BJ (cell line): Measurements from ENCODE around the gene PCBP2. TPM values are rescaled to one million over a fixed set of nuclear protein-coding genes. Genes with fewer than 3 reads are reported as not detected.

Source experiments
- CTCF ChIA-PET: fragments of 350-600 bp; formaldehyde crosslinking; extraction: SDS; loops from one replicate; lab custom pipeline; 2021; ENCODE audit warnings: antibody characterized with exemption, inconsistent platforms; lab: Yijun Ruan, JAX
- POLR2A ChIA-PET: fragments of 300-600 bp; sonication (Branson Sonifier 250); formaldehyde crosslinking; extraction: SDS; loops from one replicate; lab custom pipeline; 2021; ENCODE audit warnings: antibody characterized with exemption; lab: Charles Lee
- DNase-seq: peaks from one replicate; pipeline ENCODE4 v3.0.0-alpha.2; 2011; ENCODE audit warnings: low read depth
- H3K27me3 ChIP-seq: 2 replicates; pipeline ENCODE4 v1.6.0; 2011; ENCODE audit warnings: low read length; ENCODE audit not compliant: control insufficient read depth, insufficient read depth
- H3K36me3 ChIP-seq: 2 replicates; pipeline ENCODE4 v1.5.1; 2011; ENCODE audit warnings: low read length; ENCODE audit not compliant: control insufficient read depth, insufficient read depth
- H3K4me3 ChIP-seq: 2 replicates; pipeline ENCODE4 v1.5.1; 2011; ENCODE audit warnings: low read depth, mild to moderate bottlenecking, control low read depth, low read length
- CTCF ChIP-seq: IDR thresholded peaks from 2 replicates; pipeline ENCODE4 v1.5.1; 2011; ENCODE audit warnings: low read depth, mild to moderate bottlenecking, control low read depth, inconsistent platforms, low read length, moderate library complexity; ENCODE audit not compliant: insufficient read depth
- polyA plus RNA-seq: library from polyadenylated mRNA; depleted of rRNA; stranded (reverse); fragments of >200 nt; gene quantifications from 2 replicates; pipeline ENCODE4 v1.2.3, GENCODE V29; 2011

The PCBP2 gene
- polyA plus RNA-seq, 1 experiment: 268 TPM

GRCh38 chr12:53462935-53463334, 11.0 kb downstream of the PCBP2 start:
- POLR2A ChIA-PET: no interaction called here

GRCh38 chr12:53463802-53464560, 12.1 kb downstream of the PCBP2 start:
- no peak for TF ChIP-seq CTCF
- no peak overlapping the region for H3K4me3 ChIP-seq
- POLR2A ChIA-PET: no interaction called here
- CTCF ChIA-PET: interaction anchor here (1.0 to 1.1 kb wide), 2 partner anchors 10 to 13 kb away, joined by 3 to 4 read pairs; no protein-coding TSS in a partner anchor
- H3K36me3 ChIP-seq: peaks cover 62% of the 10 kb centered on the region
- DNase-seq: no peak
- no peaks in the 10 kb centered on the region for H3K27me3 ChIP-seq

More at GRCh38 chr12:53462935-53463334, 11.0 kb downstream of the PCBP2 start:
- no peak for DNase-seq
- Histone ChIP-seq H3K4me3 (no peak overlapping the region), H3K36me3 (peaks cover 58% of the 10 kb centered on the region), H3K27me3 (no peaks in the 10 kb centered on the region)
- CTCF ChIA-PET: no interaction called here
- TF ChIP-seq CTCF: no peak

GRCh38 chr12:53464685-53465418, 12.9 kb downstream of the PCBP2 start:
- no peak for DNase-seq
- H3K27me3 ChIP-seq: no peaks in the 10 kb centered on the region
- POLR2A ChIA-PET: no interaction called here
- CTCF ChIA-PET: interaction anchor here (1.0 to 1.1 kb wide), 2 partner anchors 10 to 12 kb away, joined by 3 to 4 read pairs; no protein-coding TSS in a partner anchor
- H3K4me3 ChIP-seq: no peak overlapping the region
- H3K36me3 ChIP-seq: peaks cover 63% of the 10 kb centered on the region
- TF ChIP-seq CTCF: no peak

GRCh38 chr12:53465679-53466078, 13.8 kb downstream of the PCBP2 start:
- TF ChIP-seq CTCF: no peak
- Histone ChIP-seq H3K27me3 (no peaks in the 10 kb centered on the region), H3K36me3 (peaks cover 59% of the 10 kb centered on the region), H3K4me3 (no peak overlapping the region)
- ChIA-PET CTCF (interaction anchor here (1.0 kb wide), 1 partner anchor 10 kb away, joined by 4 read pairs; no protein-coding TSS in a partner anchor), POLR2A (no interaction called here)
- DNase-seq: no peak

- ChIA-PET POLR2A (no interaction called here), CTCF (no interaction called here)
- TF ChIP-seq CTCF: no peak
- Histone ChIP-seq H3K27me3 (no peaks in the 10 kb centered on the region), H3K36me3 (peaks cover 52% of the 10 kb centered on the region), H3K4me3 (no peak overlapping the region)
- no peak for DNase-seq
These were observed 14.7 kb downstream of the PCBP2 start for GRCh38 chr12:53466640-53467039.
